ENCODE measurements around the gene RHBDL3.
A peak's percentile ranks its signal among the peaks of the same experiment; 100 is the strongest.
"Not testable (repeated sequence)": the region's sequence is repeated elsewhere in the genome, so short reads cannot be mapped to it uniquely, and the experiment has no call there.

Gene RHBDL3

GRCh38 chr17:32265192-32265923, at the start of gene RHBDL3:
RHBDL3 (plus strand) TSS chr17:32265832; CDS start chr17:32266190, 358 bp downstream.
- DNase-seq (ENCODE audit: low spot score): no peak

DNA sequence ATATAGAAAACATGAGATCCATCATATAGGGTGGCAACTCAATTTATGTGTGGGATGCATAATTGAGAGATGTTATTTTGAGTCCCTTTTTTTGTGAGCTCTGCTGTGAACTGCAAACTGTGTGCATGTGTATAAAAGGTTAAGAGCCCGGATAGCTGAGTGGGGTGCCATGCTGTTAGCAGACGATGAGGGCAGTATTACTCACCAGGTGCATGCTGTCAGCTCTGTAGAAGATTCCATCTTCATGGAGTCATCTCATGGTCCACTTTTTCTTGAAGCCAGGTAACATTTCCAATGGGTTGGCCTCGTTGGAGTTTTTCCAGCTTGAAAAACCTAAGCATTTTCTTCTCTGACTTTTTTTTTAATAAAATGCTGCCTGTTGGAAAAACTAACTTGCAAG, 43.0 kb upstream of the RHBDL3 start:
- no peak for DNase-seq (ENCODE audit: low spot score)

- DNase-seq (ENCODE audit: low spot score): no peak
Measured at GRCh38 chr17:32223703-32224102, 41.9 kb upstream of the RHBDL3 start.

GRCh38 chr17:32226886-32227285, 38.7 kb upstream of the RHBDL3 start:
- no peak for DNase-seq (ENCODE audit: low spot score)

DNA sequence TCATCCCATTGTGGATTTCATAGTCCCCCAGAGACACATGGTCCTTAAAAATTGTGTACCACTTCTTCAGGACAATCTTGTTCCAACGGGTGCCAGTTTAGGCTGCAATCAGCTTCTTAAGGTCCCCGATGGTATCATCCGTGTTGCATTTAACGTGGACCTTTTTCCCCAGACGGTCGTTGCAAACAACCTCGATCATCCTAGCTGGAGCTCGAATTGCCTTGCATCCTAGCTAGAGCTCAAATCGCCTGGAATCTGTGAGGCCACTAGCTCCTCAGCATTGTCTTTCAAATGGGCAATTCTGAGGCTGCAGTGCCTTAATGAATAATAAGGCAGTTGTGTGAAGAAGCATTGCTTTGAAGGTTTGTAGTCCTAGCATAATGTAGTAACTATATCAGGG, 37.7 kb upstream of the RHBDL3 start:
- no peak for DNase-seq (ENCODE audit: low spot score)

DNA sequence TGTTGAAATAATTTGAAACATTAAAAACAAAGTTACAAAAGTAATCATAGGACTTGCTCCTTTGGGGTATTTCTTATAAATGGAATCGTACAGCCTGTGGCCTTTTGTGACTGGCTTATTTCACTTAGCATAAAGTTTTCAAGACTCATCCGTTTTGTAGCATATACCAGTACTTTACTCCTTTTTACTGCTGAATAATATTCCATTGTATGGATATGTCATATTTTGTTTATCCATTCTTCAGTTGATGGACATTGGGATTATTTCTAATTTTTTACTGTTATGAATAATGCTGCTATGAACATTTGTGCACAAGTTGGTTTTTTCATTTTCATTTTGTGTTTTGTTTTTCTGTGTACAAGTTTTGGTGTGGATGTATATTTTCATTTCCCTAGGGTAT, 30.0 kb upstream of the RHBDL3 start:
- no peak for DNase-seq (ENCODE audit: low spot score)

- DNase-seq (ENCODE audit: low spot score): no peak
Measured at GRCh38 chr17:32239456-32239855, 26.2 kb upstream of the RHBDL3 start.

GRCh38 chr17:32240750-32241149, 24.9 kb upstream of the RHBDL3 start:
- DNase-seq (ENCODE audit: low spot score): no peak

DNA sequence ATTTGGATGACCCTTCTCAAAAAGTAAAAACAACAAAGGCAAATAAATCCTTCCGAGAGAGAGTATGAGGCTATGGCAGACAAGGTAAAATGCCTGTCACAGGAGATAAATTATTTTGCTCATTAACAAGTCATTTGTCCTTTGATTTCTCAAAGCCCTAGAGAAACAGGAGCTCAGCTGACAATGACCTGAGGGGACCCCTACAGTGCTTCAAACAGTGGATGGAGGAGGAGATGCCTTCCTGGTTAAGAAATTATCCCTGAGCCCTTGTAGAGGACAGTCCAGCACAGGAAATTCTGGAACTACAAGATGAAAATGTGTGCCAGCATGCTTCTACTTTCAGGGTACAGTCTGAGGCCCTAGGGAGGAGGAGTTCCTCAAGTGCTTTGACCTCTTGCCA, 24.0 kb upstream of the RHBDL3 start:
- DNase-seq (ENCODE audit: low spot score): no peak

- DNase-seq (ENCODE audit: low spot score): no peak
Measured at GRCh38 chr17:32249475-32249874, 16.2 kb upstream of the RHBDL3 start.

DNA sequence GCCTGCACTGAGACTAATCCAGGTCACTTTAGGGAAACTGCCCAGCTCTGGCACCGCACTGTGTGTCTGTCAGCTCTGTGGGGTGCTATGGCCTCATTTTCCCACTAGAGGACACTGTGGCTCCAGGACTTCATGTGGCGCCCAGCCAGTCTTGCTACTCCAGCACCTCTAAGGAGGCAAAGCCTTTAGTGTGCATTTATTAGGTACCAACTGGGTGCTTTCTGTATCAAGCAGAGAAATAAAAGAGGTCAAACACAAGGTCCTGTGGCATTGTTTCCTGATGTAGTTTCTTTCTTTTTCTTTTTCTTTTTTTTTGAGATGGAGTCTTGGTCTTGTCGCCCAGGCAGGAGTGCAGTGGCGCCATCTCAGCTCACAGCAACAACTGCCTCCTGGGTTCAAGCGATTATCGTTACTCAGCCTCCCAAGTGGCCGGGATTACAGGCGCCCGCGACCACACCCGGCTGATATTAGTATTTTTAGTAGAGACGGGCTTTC, 12.5 kb upstream of the RHBDL3 start:
- DNase-seq (ENCODE audit: low spot score): peak; percentile 63

GRCh38 chr17:32256012-32256700, 9.5 kb upstream of the RHBDL3 start:
- no peak for DNase-seq (ENCODE audit: low spot score)

- no peak for DNase-seq (ENCODE audit: low spot score)
Measured at GRCh38 chr17:32256701-32257019, 9.0 kb upstream of the RHBDL3 start.

DNA sequence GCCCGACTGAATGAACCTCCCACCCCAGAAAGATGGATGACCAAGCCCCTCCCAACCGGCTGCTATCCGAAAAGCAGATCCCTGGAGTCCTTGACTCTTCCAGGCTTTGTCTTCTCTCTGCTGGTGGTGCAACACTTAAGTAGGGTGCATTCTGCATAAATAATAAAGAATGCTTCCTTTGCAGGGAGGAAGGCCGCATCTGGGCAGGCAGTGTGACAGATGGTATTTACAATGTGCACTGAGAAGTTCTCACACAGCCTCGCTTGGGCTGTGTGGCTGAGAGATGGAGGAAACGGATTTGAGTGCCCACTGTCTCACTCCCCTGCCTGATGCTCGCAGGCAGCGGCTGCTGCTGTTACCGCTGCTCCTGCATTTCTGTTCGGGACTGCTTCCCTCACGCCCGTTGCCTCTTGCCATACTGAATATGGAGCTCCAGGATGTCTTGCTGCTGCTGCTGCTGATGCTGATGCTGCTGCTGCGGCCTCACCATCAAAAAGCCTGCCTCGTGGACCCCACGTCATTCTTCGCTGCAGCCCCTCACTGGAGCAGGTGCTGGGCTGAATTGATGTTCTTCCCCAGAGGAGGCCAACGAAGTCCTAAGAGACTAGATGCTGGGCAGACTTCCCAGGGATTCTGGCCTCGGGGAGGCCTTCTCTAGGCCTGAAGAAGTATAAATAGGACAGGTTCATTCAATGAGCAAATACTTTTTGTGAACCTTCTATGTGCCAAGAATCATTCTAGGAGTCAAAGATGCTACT, 7.1 kb upstream of the RHBDL3 start:
- DNase-seq (ENCODE audit: low spot score): no peak

GRCh38 chr17:32259586-32259985, 6.0 kb upstream of the RHBDL3 start:
- no peak for DNase-seq (ENCODE audit: low spot score)

DNA sequence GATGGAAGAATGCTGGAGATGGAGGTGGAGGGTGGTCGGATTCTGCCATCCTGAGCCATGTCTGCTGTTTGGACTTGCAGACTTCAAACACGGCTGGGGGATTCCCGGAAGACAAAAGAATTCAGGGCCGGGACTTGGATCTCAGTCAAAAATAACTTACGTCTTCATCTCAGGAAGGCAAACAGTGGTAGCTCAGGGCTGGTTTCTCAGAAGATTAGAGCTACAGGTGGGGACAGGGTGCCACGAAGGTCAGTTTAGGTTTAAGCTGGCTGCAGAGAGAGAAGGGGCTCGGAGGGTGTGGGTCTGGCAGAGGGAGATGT, 4.3 kb upstream of the RHBDL3 start:
- no peak for DNase-seq (ENCODE audit: low spot score)

DNA sequence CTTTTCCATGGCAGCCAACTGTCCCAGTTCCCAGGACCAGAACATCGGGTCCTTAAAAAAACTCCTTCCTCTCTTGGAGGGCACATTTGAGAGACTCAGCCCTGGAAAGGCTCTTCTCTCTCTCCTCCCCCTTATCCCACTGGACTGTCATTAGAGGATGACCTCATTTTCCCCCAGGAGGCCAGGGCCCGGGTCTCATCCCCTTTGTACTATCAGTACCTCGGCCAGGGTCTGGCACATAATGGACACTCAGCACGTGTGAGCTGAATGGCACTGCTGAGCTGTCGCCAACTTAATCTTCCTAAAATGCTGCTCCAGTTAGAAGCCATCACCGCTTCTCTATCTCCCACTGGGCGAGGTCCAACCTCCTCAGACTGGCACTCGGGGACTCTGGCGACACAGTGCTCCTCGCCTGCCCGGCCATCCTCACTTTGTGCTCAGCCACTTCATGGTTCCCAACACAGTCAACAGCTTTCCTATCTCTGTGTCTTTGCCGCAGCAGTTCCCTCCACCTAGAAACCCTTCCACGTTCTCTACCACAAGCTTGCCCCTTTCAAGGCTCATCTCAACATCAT, 3.6 kb upstream of the RHBDL3 start:
- DNase-seq (ENCODE audit: low spot score): no peak

- not testable (repeated sequence) for DNase-seq (ENCODE audit: low spot score)
Measured at GRCh38 chr17:32263515-32263914, 2.1 kb upstream of the RHBDL3 start.

- no peak for DNase-seq (ENCODE audit: low spot score)
Measured at GRCh38 chr17:32264140-32264799, 1.4 kb upstream of the RHBDL3 start.

DNA sequence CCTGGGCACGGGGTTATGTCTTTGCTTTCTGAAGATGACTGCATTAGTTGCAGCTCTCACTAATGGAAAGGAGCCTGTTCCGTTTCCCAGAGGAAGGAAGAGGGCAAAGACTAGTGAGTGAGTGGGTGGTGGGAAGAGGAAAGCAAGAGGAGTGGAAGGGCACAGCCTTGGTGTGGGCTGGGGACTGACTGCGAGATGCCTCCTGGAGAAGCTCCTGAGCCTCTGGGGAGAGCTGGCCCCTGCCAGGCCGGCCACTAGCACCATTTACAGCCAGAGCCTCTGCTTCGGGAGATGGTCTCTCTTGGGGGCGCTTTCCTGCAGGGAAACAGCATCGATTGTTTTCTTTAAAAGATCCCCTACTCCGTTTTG, 825 bp upstream of the RHBDL3 start:
- no peak for DNase-seq (ENCODE audit: low spot score)

- no peak for DNase-seq (ENCODE audit: low spot score)
Measured at GRCh38 chr17:32266051-32266388, 388 bp downstream of the RHBDL3 start.

Measured in CD4-positive, alpha-beta T cell treated with Interleukin-2 at 100 ng/mL for 4 hours (primary cell).